Thoracic aorta (tissue), 2 donors: ENCODE measurements around the gene AAMDC. TPM values are rescaled to one million over a fixed set of nuclear protein-coding genes. Genes with fewer than 3 reads are reported as not detected.
"Not testable (repeated sequence)": the region's sequence is repeated elsewhere in the genome, so short reads cannot be mapped to it uniquely, and the experiment has no call there.

Experiments
- ATAC-seq: fragments of 150-250 bp; one replicate; pipeline ENCODE4 v1.8.0; 2017; ENCODE audit warnings: low read depth; ENCODE audit not compliant: insufficient number of reproducible peaks, low FRiP score
- DNase-seq: peaks from one replicate; pipeline ENCODE4 v3.0.0-alpha.2; 2020; ENCODE audit warnings: low spot score
- H3K27ac ChIP-seq, 2 donors: fragments of 200-600 bp; sonication (generic); 1 replicate in 1 of 2; 2 replicates in 1 of 2; pipeline ENCODE4 v1.5.1; 2016; ENCODE audit warnings: mild to moderate bottlenecking in 2 of 2, moderate library complexity in 2 of 2
- H3K27me3 ChIP-seq: fragments of 200-600 bp; sonication (generic); replicated peaks from 2 replicates; pipeline ENCODE4 v1.6.0; 2016; ENCODE audit warnings: mild to moderate bottlenecking; ENCODE audit not compliant: insufficient read depth
- H3K36me3 ChIP-seq: fragments of 200-600 bp; sonication (generic); one replicate; pipeline ENCODE4 v1.5.1; 2016
- H3K4me1 ChIP-seq, 2 donors: fragments of 200-600 bp; sonication (generic); 1 replicate in 1 of 2; 2 replicates in 1 of 2; pipeline versions ENCODE4 v1.5.1 to v1.6.0; 2016; ENCODE audit warnings: low read depth in 2 of 2, mild to moderate bottlenecking in 1 of 2; ENCODE audit not compliant: control insufficient read depth in 1 of 2
- H3K4me3 ChIP-seq: fragments of 200-600 bp; sonication (generic); 2 replicates; pipeline ENCODE4 v1.5.1; 2016; ENCODE audit warnings: mild to moderate bottlenecking
- H3K9me3 ChIP-seq: fragments of 200-600 bp; sonication (generic); 2 replicates; pipeline ENCODE4 v1.5.1; 2016
- CTCF ChIP-seq: fragments of 200-600 bp; sonication (generic); IDR thresholded peaks from one replicate; pipeline ENCODE4 v1.5.1; 2019; ENCODE audit warnings: antibody characterized with exemption
- total RNA-seq, 2 donors: library from RNA; depleted of rRNA; stranded (reverse); fragments of >200 nt; gene quantifications; one replicate each; pipeline versions ENCODE4 v1.1.0 to v1.2.3, GENCODE V29; 2016

The AAMDC gene
- total RNA-seq, 2 donors from 2014 or later, result 38.9 to 41.3 TPM

GRCh38 chr11:77908835-77909234 lies 87.9 kb downstream of the AAMDC start:
- ATAC-seq, result no peak
- Histone ChIP-seq H3K4me1 (peaks cover 0 to 10% of the 10 kb centered on the region in 2 donors), H3K27me3 (no peaks in the 10 kb centered on the region), H3K27ac (no peak overlapping the region), H3K36me3 (peaks cover 4% of the 10 kb centered on the region), H3K9me3 (no peaks in the 10 kb centered on the region), H3K4me3 (no peak overlapping the region)
- DNase-seq, result no peak
- no peak for TF ChIP-seq CTCF

DNA sequence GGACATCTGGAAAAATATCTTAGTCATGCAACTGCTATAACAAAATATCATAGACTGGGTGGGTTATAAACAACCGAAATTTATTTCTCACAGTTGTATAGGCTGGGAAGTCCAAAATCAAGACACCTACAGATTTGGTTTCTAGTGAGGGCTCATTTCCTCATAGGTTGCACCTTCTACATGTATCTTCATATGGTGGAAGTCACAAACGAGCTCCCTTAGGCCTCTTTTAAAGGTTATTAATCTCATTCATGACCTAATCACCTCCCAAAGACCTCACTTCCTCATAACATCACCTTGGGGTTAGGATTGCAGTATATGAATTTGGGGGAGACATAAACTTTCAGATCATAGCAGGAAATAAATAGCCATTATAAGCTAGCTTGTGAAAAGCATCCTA lies 88.3 kb downstream of the AAMDC start:
- no peak overlapping the region for H3K4me3 ChIP-seq
- H3K4me1 ChIP-seq, result peaks cover 0 to 14% of the 10 kb centered on the region in 2 donors
- no peak overlapping the region for H3K27ac ChIP-seq
- H3K27me3 ChIP-seq, result no peaks in the 10 kb centered on the region
- H3K36me3 ChIP-seq, result peaks cover 4% of the 10 kb centered on the region
- DNase-seq (no peak), ATAC-seq (no peak)
- H3K9me3 ChIP-seq, result no peaks in the 10 kb centered on the region
- no peak for TF ChIP-seq CTCF

DNA sequence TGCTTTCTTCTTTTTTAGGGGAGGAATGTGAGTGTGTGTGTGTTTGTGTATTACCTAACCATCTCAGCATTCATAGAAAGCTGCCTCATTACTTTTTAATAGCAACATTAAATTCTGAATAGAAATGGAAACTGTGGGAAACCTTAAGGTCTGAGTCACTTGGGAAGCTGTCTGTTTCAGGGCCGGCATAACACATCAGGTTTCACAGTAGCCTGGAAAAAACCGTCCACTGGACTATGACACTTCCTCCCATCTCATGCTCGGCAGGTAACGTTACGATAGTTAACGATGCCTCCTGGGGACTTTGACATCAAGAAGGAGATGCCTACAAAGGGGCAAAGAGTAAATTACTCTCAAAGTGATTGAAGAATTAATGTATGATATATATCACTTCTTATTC lies 89.9 kb downstream of the AAMDC start:
- peak; percentile 60 for ATAC-seq

DNA sequence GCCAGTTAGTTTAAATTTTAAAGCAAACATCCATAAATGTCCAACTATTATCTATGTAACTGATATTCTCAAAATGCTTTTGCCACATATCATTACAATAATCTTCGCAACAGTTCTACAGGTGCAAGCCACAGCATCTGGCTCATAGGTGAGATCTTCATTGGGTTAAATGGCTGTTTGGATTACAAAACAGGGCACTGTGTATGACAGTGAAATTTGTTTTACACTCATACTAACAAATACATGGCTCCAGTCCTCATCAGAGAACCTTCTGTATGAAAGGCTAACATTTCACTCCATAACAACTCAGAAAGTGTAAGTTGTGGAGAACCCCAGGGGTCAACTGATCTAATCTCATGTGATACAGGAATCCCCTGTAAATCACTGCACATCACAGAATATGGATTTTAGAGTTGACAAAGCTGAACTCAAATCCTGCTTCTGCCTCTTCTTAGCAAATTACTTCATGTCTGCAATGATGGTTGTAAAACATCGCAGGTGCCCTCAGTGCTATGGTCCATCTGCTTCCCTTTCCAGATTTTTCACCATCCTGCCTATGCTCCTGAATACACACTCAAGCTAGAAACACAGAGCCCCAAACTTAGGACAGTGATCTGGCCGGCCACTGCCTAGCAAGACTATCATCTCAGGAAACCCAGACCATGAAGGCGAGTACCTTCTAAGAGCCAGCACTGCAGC lies 92.8 kb downstream of the AAMDC start:
- H3K27ac ChIP-seq, result not testable (repeated sequence)

More for the DNA sequence above, 89.9 kb downstream of the AAMDC start:
- not testable (repeated sequence) for DNase-seq, H3K36me3 ChIP-seq, H3K9me3 ChIP-seq, H3K4me3 ChIP-seq, H3K27me3 ChIP-seq
- peaks cover 0 to 22% of the 10 kb centered on the region in 2 donors for H3K4me1 ChIP-seq
- peak overlapping the region; percentile 28 to 59 for H3K27ac ChIP-seq

GRCh38 chr11:77914307-77914791 lies 93.4 kb downstream of the AAMDC start:
- H3K9me3 ChIP-seq, DNase-seq, H3K27me3 ChIP-seq, H3K27ac ChIP-seq, ATAC-seq, H3K36me3 ChIP-seq, H3K4me3 ChIP-seq: not testable (repeated sequence)
- H3K4me1 ChIP-seq, result peaks cover 0 to 22% of the 10 kb centered on the region in 2 donors

More for the DNA sequence above, 92.8 kb downstream of the AAMDC start:
- H3K27me3 ChIP-seq, DNase-seq, H3K4me3 ChIP-seq, H3K36me3 ChIP-seq, ATAC-seq, H3K9me3 ChIP-seq: not testable (repeated sequence)
- peaks cover 0 to 22% of the 10 kb centered on the region in 2 donors for H3K4me1 ChIP-seq

- not testable (repeated sequence) for ATAC-seq, H3K4me3 ChIP-seq, H3K27ac ChIP-seq, H3K27me3 ChIP-seq, DNase-seq, H3K36me3 ChIP-seq, H3K9me3 ChIP-seq
- peaks cover 0 to 13% of the 10 kb centered on the region in 2 donors for H3K4me1 ChIP-seq
Observed at GRCh38 chr11:77917713-77918112, 96.8 kb downstream of the AAMDC start.

Other genes with a start within 250 kb of the AAMDC start
- gene AQP11, start 231.2 kb upstream of the AAMDC start, total RNA-seq, result not detected
- gene CLNS1A, start 183.3 kb upstream of the AAMDC start, total RNA-seq, result 10 to 100 TPM; 47.4 to 48.3 TPM
- gene RSF1, start 422 bp upstream of the AAMDC start, total RNA-seq, result 100 to 1,000 TPM in 1 of 2 donors, 10 to 100 TPM in 1; 86.6 to 107 TPM
- gene INTS4, start 173.5 kb downstream of the AAMDC start, total RNA-seq, result 10 to 100 TPM; 23.4 to 31.1 TPM
- gene KCTD14, start 202.1 kb downstream of the AAMDC start, total RNA-seq, result 1 to 10 TPM in 1 of 2 donors, under 1 TPM in 1; 0.81 to 5.6 TPM
- under 1 TPM in 1 of 2 donors, not detected in 1; 0.56 TPM for gene THRSP, start 242.7 kb downstream of the AAMDC start, total RNA-seq